HG03064 (cell line): ENCODE measurements around the gene LCE1C.

Experiments
- ATAC-seq: cut with Tn5 transposase; IDR thresholded peaks from one replicate; pipeline ENCODE4 v1.9.1; 2021; ENCODE audit warnings: low read depth; ENCODE audit not compliant: unreplicated experiment

LCE1C gene

DNA sequence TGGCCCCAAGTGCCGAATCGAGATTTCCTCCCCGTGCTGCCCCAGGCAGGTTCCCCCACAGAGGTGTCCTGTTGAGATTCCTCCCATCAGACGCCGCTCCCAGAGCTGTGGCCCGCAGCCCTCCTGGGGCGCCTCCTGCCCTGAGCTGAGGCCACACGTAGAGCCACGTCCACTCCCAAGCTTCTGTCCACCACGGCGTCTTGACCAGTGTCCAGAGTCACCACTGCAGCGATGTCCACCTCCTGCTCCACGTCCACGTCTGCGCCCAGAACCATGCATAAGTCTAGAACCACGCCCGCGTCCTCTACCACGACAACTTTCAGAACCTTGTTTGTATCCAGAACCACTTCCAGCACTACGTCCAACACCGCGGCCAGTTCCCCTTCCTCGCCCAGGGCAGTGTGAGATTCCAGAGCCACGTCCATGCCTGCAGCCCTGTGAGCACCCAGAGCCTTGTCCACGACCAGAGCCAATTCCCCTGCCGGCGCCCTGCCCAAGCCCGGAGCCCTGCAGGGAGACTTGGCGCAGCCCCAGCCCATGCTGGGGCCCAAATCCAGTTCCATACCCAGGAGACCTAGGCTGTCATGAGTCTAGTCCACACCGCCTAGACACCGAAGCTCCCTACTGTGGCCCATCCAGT lies 45.8 kb downstream of the LCE1C start:
- no peak for ATAC-seq

- ATAC-seq = no peak
Measured at GRCh38 chr1:152759453-152760173, 46.8 kb downstream of the LCE1C start.

- ATAC-seq = no peak
Measured at GRCh38 chr1:152758636-152759035, 47.8 kb downstream of the LCE1C start.

DNA sequence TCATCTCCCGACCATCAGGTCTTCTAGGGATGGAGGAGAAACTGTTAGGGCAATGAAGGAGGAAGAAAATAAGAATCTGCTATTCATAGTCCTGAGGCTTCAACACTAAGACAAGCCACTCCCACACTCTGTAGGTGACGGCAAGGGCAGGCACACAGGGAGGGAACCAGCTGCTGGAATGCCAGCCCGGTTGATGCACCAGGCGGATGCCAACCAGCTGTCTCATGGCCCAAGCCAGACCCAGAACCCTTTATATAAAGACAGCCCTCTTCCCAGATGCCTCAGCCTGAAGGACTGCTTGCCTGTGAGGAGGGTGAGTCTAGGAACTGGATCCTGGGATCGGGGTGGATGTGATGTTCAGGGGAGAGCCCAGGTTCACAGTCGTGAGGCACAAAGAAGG lies 48.7 kb downstream of the LCE1C start, which contains the start of gene KPRP:
TSS of gene KPRP (plus strand) at position 279 of the 400 bp plus-strand sequence. CDS start 1,564 bp downstream, outside the sequence.
- no peak for ATAC-seq

DNA sequence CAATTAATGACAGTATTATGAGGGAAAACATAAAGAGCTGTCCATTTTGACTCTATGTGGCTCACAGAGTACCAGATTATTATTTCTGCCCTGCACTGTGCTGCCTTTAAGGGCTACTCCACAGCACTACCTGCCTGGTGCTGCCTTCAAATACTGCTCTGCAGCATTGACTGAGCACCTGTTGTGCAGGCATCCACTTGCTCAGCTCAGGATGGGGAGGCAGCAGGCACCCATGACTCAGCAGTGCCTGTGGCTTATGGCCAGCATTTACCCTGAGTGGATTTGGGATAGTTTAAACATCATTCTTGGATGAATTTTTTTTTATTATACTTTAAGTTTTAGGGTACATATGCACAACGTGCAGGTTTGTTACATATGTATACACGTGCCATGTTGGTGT lies 49.6 kb downstream of the LCE1C start:
- no peak for ATAC-seq
